ENCODE results near the gene BEND7.
A peak's percentile ranks its signal among the peaks of the same experiment; 100 is the strongest.
"Not testable (repeated sequence)": the region's sequence is repeated elsewhere in the genome, so short reads cannot be mapped to it uniquely, and the experiment has no call there.

Gene BEND7

DNA sequence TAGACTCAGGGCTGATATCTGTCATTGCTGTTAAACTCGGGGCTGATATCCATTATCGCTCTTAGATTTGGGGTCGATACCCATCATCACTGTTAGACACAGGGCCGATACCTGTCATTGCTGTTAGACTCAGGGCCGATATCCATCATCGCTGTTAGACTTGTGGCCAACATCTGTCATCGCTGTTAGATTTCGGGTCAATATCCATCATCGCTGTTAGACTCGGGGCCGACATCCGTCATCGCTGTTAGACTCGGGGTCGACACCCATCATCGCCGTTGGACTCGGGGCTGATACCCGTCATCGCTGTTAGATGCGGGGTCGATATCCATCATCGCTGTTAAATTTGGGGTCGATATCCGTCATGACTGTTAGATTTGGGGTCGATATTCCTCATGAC lies 54.8 kb downstream of the BEND7 start:
- no peak for DNase-seq

- no peak for DNase-seq
These were observed 56.5 kb downstream of the BEND7 start for GRCh38 chr10:13472359-13472758.

- DNase-seq: no peak
These were observed 58.5 kb downstream of the BEND7 start for GRCh38 chr10:13470270-13470669.

DNA sequence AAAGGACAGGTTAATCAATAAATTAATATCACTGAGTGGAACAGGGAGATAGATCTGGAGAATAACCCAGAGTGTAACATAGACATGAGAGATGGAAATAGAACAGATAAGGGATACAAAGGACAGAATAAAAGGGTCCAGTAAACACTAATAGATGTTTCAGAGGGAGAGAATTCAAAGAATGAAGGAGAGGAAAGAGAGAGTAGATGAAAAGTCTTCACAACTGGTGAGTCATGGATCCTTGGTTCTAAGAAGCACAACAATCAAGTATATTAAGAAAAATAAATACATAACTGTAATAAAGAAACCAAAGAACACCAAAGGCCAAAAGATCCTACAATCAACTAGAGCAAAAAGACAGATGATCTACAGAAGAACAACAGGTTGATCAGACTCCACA lies 66.3 kb downstream of the BEND7 start:
- DNase-seq: no peak

GRCh38 chr10:13458687-13459012 lies 70.2 kb downstream of the BEND7 start:
- no peak for DNase-seq

DNA sequence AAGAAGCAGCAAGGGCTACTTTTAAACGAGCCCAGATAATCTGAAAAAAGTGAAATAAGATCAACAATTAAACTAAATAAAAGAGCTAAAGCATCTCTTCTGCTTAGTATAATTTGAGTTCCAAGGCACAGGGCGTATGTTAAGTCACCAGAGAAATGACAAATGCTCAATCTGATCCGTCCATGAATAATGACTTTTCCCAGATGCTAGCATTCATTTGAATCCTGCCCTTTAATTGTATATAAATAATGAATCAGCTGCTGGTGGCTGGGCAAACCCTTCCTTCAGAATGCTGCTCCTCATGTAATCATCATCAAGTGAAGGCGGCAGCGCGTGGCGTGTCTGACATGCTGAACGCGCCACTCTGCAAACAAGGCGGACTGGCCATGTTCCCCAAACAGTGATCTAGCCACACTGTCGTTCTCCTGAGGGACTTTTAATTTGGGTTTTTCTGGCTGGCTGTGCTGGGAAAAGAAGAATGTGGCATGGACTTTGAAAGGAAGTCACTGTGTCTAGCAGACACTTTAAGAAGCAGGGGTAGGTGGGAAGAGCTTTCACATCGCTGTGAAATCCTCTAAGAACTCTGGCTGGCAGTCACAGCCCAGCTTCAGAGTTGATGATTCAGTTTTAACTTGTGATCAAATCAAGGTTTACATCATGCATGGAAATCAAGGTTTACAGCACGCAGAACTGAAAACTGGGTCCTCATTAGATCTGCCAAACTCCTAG lies 70.7 kb downstream of the BEND7 start:
- no peak for DNase-seq

GRCh38 chr10:13453896-13454295 lies 74.9 kb downstream of the BEND7 start:
- peak in 3 of 6 experiments; percentile 6 to 44 (median 25) for DNase-seq

DNA sequence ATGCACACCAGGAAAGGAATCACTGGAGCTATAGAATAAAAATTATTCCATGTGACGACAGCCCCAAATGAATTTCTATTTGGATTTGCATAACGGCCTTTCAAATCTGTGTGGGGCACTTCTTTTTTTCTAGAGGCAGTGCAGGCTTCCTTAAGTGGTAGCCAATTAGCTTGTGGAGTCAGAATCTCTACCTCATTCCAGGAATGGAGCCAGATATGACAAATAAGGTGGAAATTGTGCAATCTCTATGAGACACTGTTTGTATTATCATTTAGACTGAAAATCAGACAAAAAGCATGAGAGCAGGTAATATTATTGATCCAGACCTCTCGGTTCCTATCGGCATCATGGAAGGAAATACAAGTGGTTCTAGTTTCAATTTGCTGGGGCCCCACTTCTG lies 78.7 kb downstream of the BEND7 start:
- DNase-seq: no peak

- no peak for DNase-seq
These were observed 79.5 kb downstream of the BEND7 start for GRCh38 chr10:13449296-13449695.

- DNase-seq: no peak
These were observed 80.6 kb downstream of the BEND7 start for GRCh38 chr10:13448216-13448615.

DNA sequence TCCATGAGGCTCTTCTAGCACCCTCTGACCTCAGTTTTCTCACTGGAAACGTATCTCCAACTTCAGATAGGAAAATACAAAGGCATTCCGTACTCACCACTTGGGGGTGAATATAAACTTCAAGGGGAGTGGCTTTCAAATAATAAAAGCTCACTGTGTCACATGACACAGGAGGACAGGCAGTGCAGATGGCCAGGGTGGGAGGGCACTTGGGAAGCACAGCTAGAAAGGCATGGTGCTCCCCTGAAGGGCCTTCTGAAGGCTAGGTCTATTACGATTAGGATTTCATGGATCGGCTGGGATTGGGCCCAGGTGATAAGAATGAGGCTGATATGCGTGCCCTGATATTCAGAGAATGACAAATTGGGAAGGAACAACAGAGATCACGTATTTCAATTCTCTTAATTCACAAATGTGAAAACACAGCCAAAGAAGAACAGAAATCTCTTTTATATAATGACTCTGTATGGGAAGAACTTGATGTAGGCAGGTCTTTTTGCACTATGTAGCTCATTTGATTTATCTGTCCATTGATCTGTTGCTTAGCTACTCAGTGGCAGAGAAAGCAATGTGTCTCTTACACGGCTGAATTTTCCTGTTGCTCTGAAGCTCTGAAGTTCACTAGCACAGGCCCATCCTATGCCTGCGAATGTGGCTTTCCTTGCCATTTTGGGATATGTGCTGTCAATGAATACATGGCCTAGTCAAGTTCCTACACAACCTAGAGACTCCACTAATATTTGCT lies 83.0 kb downstream of the BEND7 start:
- DNase-seq: no peak

GRCh38 chr10:13441476-13441875 lies 87.3 kb downstream of the BEND7 start:
- DNase-seq: no peak

- DNase-seq: peak; percentile 31 to 72 (median 51)
These were observed 88.4 kb downstream of the BEND7 start for GRCh38 chr10:13440185-13441061.

DNA sequence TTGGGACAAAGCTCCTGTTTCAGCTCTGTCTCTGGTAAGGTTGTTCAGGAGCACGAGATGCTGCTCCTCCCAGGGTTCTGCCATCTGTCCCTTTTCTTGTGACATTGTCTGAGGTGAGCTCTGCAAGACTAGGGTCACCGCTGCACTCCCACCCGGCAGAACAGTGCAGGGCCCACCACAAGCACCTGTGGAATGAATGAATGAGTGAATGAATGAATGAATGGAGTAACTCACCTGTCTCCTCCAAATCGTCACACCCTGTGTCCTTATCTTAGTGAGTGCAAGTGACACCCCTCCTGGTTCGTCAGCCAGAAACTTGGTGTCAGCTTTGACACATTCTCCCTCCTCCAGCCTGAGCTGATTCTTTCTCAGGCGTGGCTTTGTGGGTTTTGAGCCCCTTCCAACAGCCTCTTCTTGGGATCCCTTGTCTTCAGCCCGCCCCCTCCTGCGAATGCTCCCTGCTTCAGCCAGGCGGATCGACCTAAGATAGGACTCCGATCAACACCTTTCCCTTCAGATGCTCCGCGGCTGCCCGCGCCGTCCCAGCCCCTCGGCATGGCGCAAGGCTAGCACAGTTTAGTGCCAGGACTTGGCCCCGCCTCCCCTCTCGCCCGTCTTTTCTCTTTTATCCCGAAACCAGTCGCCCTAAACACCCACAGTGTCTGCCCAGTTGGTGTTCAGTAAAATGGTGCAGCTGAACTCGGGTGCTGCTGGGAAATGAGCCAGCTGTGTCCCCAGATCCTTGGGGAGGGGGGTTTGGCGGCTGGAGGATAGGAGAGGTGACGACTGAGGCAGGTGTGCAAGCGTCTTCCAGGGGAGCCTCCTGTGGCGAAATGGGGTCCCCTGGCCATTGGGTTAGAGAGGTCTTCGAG lies 89.3 kb downstream of the BEND7 start:
- peak in 1 of 6 experiments; percentile 15 for DNase-seq

DNA sequence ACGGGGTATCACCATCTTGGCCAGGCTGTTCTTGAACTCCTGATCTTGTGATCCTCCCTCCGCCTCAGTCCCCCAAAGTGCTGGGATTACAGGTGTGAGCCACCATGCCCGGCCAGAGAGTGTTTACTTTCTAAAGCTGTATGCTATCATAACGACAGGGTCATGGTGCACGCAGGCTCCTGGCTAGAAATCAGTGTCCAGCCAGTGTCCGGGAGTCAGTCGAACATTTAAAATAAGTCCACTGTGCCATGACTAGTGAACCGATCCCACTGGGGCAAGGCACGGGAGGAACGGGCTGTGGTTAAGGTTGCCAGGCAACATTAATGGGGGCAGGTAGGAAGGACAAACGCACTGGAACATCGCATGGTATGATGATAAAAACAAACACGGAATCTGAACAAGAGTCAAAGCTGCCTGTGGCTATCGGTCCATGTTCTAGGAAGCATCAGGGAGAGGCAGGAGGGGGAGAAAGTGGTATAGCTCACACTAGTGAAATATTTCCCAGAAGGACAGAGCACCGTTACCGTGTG lies 91.7 kb downstream of the BEND7 start:
- DNase-seq: no peak

DNA sequence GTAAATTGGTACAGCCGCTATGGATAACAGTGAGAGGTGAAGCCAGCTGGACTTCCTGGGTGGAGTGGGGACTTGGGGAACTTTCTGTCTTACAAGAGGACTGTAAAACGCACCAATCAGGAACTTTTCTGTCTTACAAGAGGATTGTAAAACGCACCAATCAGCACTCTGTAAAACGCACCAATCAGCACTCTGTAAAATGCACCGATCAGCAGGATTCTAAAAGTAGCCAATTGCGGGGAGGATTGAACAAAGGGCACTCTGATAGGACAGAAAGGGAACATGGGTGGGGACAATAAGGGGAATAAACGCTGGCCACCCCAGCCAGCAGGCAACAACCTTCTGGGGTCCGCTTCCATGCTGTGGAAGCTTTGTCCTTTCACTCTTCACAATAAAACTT lies 100.9 kb downstream of the BEND7 start:
- not testable (repeated sequence) for DNase-seq

DNA sequence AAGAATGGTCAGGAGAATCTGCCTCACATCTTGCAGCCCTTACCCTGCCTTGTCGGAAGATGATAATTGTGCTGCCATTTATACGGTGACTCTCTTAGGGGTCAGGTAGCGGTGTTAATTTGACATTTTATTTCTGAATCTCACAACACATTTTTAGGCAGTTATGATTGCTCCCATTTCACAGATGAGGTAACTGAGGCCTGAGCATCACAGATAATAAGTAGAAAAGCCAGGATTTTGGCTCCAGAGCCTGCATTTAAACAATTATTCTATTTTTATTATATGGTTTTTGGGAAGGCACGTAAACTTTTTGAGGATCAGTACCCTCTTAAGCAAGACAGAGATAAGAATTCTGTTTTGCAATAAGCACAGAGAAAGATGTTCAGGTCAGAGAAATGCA lies 103.4 kb downstream of the BEND7 start:
- no peak for DNase-seq

- DNase-seq: no peak
These were observed 106.0 kb downstream of the BEND7 start for GRCh38 chr10:13422800-13423199.

DNA sequence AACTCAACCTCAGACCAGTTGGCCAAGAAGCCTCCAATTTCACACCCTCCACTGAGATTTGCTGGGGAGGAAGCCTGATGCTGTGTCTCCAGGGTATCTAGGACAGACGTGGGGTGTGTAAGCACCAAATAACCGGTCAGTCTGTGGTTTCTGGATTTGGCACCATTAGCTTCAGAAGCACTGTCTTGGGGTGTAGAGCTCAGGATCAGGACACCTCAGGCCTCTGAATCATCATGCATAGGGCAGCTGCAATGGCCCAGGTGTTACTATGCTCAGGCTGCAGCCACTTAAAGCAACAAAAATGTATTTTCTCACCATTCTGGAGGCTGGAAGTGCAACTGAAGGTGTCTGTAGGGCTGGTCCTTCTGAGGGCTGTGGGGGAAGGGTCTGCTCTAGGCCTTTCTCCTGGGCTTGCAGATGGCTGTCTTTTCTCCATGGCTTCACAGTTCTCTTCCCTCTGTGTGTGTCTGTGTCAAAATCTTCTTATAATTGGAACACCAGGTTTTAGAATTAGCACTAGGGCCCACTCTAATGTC lies 107.4 kb downstream of the BEND7 start:
- DNase-seq: no peak

DNA sequence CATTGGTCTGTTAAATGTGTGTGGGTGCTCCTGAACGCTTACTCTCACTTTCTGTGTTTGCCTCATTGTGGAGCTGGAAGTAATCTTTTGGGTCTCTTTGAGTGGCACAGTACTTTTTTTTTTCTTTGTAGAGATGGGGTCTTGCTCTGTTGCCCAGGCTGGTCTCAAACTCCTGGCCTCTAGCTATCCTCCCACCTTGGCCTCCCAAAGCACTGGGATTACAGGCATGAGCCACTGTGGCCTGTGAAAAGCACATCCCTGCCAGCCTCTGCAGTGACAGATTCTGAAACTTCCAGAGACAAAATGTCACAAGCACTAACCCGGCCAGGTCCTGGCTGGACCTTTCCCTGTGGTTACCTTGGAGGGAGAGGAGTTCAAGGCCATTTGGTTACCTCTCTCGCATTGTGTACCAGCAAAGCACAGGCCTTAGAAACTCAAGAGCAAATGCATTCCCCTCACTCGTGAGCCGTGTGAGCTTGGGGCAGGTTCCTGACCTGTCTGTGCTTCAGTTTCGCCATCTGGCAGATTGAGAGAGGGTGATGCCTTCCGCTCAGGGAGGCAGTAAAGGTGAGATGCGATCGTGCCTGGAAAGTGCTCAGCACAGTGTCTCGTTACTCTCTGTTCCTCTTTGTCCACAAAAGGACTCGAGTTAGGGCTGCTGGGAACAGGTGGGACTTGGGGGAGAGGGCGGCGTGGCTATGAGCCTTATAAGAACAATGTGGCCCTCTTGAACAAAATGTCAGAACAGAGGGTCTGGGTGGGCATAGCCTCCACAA lies 108.1 kb downstream of the BEND7 start:
- DNase-seq: no peak

- DNase-seq: no peak
These were observed 111.2 kb downstream of the BEND7 start for GRCh38 chr10:13417459-13418126.

Data from stimulated activated naive CD4-positive, alpha-beta T cell (primary cell).